IMR-90 (cell line): Measurements from ENCODE around the gene PROZ. TPM values are rescaled to one million over a fixed set of nuclear protein-coding genes. Genes with fewer than 3 reads are reported as not detected.

Source experiments
- ATAC-seq: fragments of 200-7000 bp; cut with Tn5 transposase; 2 replicates; pipeline ENCODE4 v1.9.1; 2020; ENCODE audit warnings: low read depth, mild to moderate bottlenecking, moderate library complexity
- BruUV-seq: library from RNA; stranded (reverse); fragments of 400-500 nt; replicated peaks from 2 replicates; lab custom pipeline; 2021; lab: Mats Ljungman, UMichigan
- CTCF ChIA-PET: fragments of 300-600 bp; formaldehyde crosslinking; extraction: SDS; loops from one replicate; lab custom pipeline; 2021; ENCODE audit warnings: antibody characterized with exemption; lab: Yijun Ruan, JAX
- POLR2A ChIA-PET: fragments of 300-600 bp; sonication (Branson Sonifier 250); formaldehyde crosslinking; loops from one replicate; lab custom pipeline; 2022; ENCODE audit warnings: antibody characterized with exemption; ENCODE audit not compliant: unreplicated experiment; lab: Charles Lee
- DNase-seq: peaks from one replicate; pipeline ENCODE4 v3.0.0; 2013
- H2AFZ ChIP-seq: replicated peaks from 2 replicates; pipeline ENCODE3; 2013; ENCODE audit warnings: low read length, mild to moderate bottlenecking; ENCODE audit not compliant: poor library complexity
- H2AK5ac ChIP-seq: 2 replicates; pipeline ENCODE4 v1.6.1; 2013; ENCODE audit warnings: low read depth, low read length, inconsistent platforms
- H2AK9ac ChIP-seq: replicated peaks from 2 replicates; pipeline ENCODE3; 2013; ENCODE audit warnings: mild to moderate bottlenecking, low read depth, low read length, moderate library complexity; ENCODE audit not compliant: poor library complexity
- H2BK120ac ChIP-seq: 2 replicates; pipeline ENCODE4 v1.6.1; 2013; ENCODE audit warnings: low read depth, low read length, inconsistent platforms
- H2BK15ac ChIP-seq: 3 replicates; pipeline ENCODE4 v1.6.1; 2013; ENCODE audit warnings: low read depth, low read length, inconsistent platforms
- H2BK20ac ChIP-seq: 2 replicates; pipeline ENCODE4 v1.6.1; 2013; ENCODE audit warnings: low read depth, mild to moderate bottlenecking, inconsistent platforms, low read length, moderate library complexity
- H2BK5ac ChIP-seq: 2 replicates; pipeline ENCODE4 v1.6.1; 2013; ENCODE audit warnings: mild to moderate bottlenecking, low read depth, low read length, inconsistent platforms; ENCODE audit not compliant: poor library complexity, severe bottlenecking
- H3K14ac ChIP-seq: replicated peaks from 2 replicates; pipeline ENCODE4 v1.6.1; 2013; ENCODE audit warnings: low read depth, low read length, inconsistent platforms
- H3K18ac ChIP-seq: 2 replicates; pipeline ENCODE4 v1.6.1; 2013; ENCODE audit warnings: low read depth, low read length, control low read depth
- H3K23ac ChIP-seq: 2 replicates; pipeline ENCODE4 v1.6.1; 2013; ENCODE audit warnings: low read depth, low read length, inconsistent platforms
- H3K27ac ChIP-seq: 2 replicates; pipeline ENCODE4 v1.5.1; 2013; ENCODE audit warnings: mild to moderate bottlenecking, control low read depth, low read length; ENCODE audit not compliant: insufficient read depth
- H3K27me3 ChIP-seq: 2 replicates; pipeline ENCODE4 v1.6.1; 2013; ENCODE audit warnings: low read length; ENCODE audit not compliant: control insufficient read depth, insufficient read depth
- H3K36me3 ChIP-seq: 2 replicates; pipeline ENCODE4 v1.6.1; 2013; ENCODE audit warnings: low read length, mixed read lengths; ENCODE audit not compliant: control insufficient read depth, insufficient read depth
- H3K4ac ChIP-seq: 2 replicates; pipeline ENCODE4 v1.6.1; 2013; ENCODE audit warnings: low read depth, low read length, inconsistent platforms
- H3K4me1 ChIP-seq: 2 replicates; pipeline ENCODE4 v1.6.1; 2013; ENCODE audit warnings: low read length, mixed read lengths; ENCODE audit not compliant: control insufficient read depth, insufficient read depth
- H3K4me2 ChIP-seq: 2 replicates; pipeline ENCODE4 v1.6.1; 2013; ENCODE audit warnings: low read depth, mild to moderate bottlenecking, control low read depth, low read length, moderate library complexity
- H3K4me3 ChIP-seq: 2 replicates; pipeline ENCODE4 v1.5.1; 2013; ENCODE audit warnings: low read depth, mild to moderate bottlenecking, control low read depth, low read length, moderate library complexity; ENCODE audit not compliant: insufficient read depth
- H3K56ac ChIP-seq: 2 replicates; pipeline ENCODE4 v1.6.1; 2013; ENCODE audit warnings: low read length, inconsistent platforms; ENCODE audit not compliant: insufficient read depth; ENCODE audit errors: extremely low read depth
- H3K79me1 ChIP-seq, 2 experiments: 2 replicates each; pipeline ENCODE4 v1.6.1; 2013; ENCODE audit warnings: low read length in 2 of 2, inconsistent platforms in 1 of 2, low read depth in 1 of 2
- H3K9ac ChIP-seq: 2 replicates; pipeline ENCODE4 v1.6.1; 2013; ENCODE audit warnings: low read depth, low read length, control low read depth
- H3K9me1 ChIP-seq: 2 replicates; pipeline ENCODE4 v1.6.1; 2013; ENCODE audit warnings: low read length, inconsistent platforms; ENCODE audit not compliant: insufficient read depth
- H3K9me3 ChIP-seq: 2 replicates; pipeline ENCODE4 v1.6.1; 2013; ENCODE audit warnings: low read length; ENCODE audit not compliant: control insufficient read depth, insufficient read depth
- H4K20me1 ChIP-seq: 2 replicates; pipeline ENCODE4 v1.6.1; 2013; ENCODE audit warnings: low read length, inconsistent platforms; ENCODE audit not compliant: insufficient read depth
- H4K5ac ChIP-seq: 2 replicates; pipeline ENCODE4 v1.6.1; 2013; ENCODE audit warnings: mild to moderate bottlenecking, low read depth, low read length, control low read depth
- H4K8ac ChIP-seq, 2 experiments: 2 replicates each; pipeline ENCODE4 v1.6.1; 2013; ENCODE audit warnings: low read depth in 2 of 2, low read length in 2 of 2, control low read depth in 1 of 2, inconsistent platforms in 1 of 2
- H4K91ac ChIP-seq: 2 replicates; pipeline ENCODE4 v1.6.1; 2013; ENCODE audit warnings: low read depth, low read length, inconsistent platforms; ENCODE audit not compliant: insufficient read depth
- CTCF ChIP-seq: conservative IDR thresholded peaks from 2 replicates; pipeline ENCODE4 v1.5.1; 2012; ENCODE audit warnings: mild to moderate bottlenecking, low read depth, low read length, improper control_type of control experiment
- RAD21 ChIP-seq: IDR thresholded peaks from 2 replicates; pipeline ENCODE4 v1.6.1; 2012; ENCODE audit warnings: low read length, improper control_type of control experiment
- WGBS, 2 experiments: methylation state at CpG; one replicate each; pipeline versions ENCODE4 v1.1.5 to v1.1.7; 2013; ENCODE audit warnings: missing lambda C conversion rate in 2 of 2; ENCODE audit not compliant: insufficient read length in 1 of 2; ENCODE audit errors: extremely low coverage in 2 of 2; 5-methylcytosine and 5-hydroxymethylcytosine counted together
- dilution Hi-C: fragments of 300-500 bp; cut with HindIII; formaldehyde crosslinking; loops from one replicate; pipeline ENCODE4 v1.14.3; 2018; ENCODE audit warnings: low sequenced_read_pairs; ENCODE audit not compliant: unreplicated experiment
- in situ Hi-C: fragments of 300-500 bp; cut with MboI; formaldehyde crosslinking; loops from 3 replicates; pipeline ENCODE4 v1.14.3; 2019; ENCODE audit warnings: low sequenced_read_pairs, inconsistent platforms, mixed read lengths
- intact Hi-C: fragments of 100-400 bp; cut with micrococcal nuclease; formaldehyde crosslinking; loops from 2 replicates; pipeline ENCODE4 v1.10.0; 2022
- polyA plus RNA-seq, 3 experiments: library from polyadenylated mRNA; depleted of rRNA; stranded (reverse); fragments of >200 nt; gene quantifications; 2 replicates each; pipeline ENCODE4 v1.2.3, GENCODE V29; 2012; ENCODE audit warnings: low replicate concordance in 1 of 3
- total RNA-seq: library from RNA; depleted of rRNA; stranded (reverse); fragments of >200 nt; gene quantifications from 2 replicates; pipeline ENCODE4 v1.2.3, GENCODE V29; 2012

The PROZ gene
- total and polyA plus RNA-seq, 2 of the 4 experiments (the other 2 are of a cell fraction), result not detected

DNA sequence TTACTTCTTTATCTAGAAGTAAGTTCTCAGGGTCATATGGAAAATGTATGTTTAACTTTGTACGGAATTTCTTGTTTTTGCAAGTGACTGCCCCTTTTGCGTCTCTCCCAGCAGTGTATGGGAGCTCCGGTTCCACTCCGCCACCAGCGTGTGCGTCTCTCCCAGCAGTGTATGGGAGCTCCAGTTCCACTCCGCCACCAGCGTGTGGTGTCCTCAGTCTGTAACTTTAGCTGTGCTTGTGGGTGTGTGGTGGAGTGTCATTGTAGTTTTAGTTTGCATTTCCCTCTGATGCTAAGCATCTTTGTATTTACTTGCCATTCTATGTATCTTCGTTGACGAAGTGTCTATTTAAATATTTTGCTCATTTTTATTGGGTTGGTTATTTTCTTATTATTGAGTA lies 53.3 kb downstream of the PROZ start:
- Histone ChIP-seq H3K79me1 (peaks cover 2 to 50% of the 10 kb centered on the region in 2 experiments), H4K8ac (no peak overlapping the region), H3K27me3 (no peaks in the 10 kb centered on the region), H3K9me1 (peaks cover 26% of the 10 kb centered on the region), H2BK5ac (no peak overlapping the region), H2AK9ac (no peak overlapping the region), H4K20me1 (peaks cover 59% of the 10 kb centered on the region), H2BK20ac (no peak overlapping the region), H3K27ac (no peak overlapping the region), H2BK15ac (no peak overlapping the region), H3K18ac (no peak overlapping the region), H3K9ac (no peak overlapping the region), H3K4me2 (no peak overlapping the region), H2AK5ac (no peak overlapping the region), H4K91ac (no peak overlapping the region), H2AFZ (no peak overlapping the region), H3K36me3 (peaks cover 5% of the 10 kb centered on the region), H3K23ac (no peak overlapping the region), H3K56ac (no peak overlapping the region), H3K4me3 (no peak overlapping the region), H2BK120ac (no peak overlapping the region), H3K9me3 (no peaks in the 10 kb centered on the region), H3K4ac (no peak overlapping the region), H3K14ac (no peak overlapping the region), H3K4me1 (peaks cover 27% of the 10 kb centered on the region), H4K5ac (no peak overlapping the region)
- WGBS, 2 experiments, result 89% methylated on average over 3 of the region's 10 CpGs; no CpG with 5 or more reads in 1 of the 2 experiments
- ATAC-seq (no peak), DNase-seq (no peak)
- intact Hi-C loops (loop anchor here (2.0 kb wide), 1 partner anchor 59 kb away; no protein-coding TSS in a partner anchor), in situ Hi-C loops (no loop called here), dilution Hi-C loops (no loop called here)
- CTCF ChIA-PET, result no interaction called here
- BruUV-seq, result no TSS peak
- POLR2A ChIA-PET, result no interaction called here
- TF ChIP-seq RAD21 (no peak), CTCF (0 out of 2 replicates have a peak, but pooled peaks have one; percentile 12)
